Suprapubic skin (tissue), 4 donors: ENCODE measurements around the gene NRSN2.
A peak's percentile ranks its signal among the peaks of the same experiment; 100 is the strongest.

Source experiments
- EP300 ChIP-seq: sonication (generic); formaldehyde crosslinking; IDR thresholded peaks from one replicate; pipeline ENCODE4 v1.6.1; 2017; ENCODE audit warnings: antibody characterized with exemption
- POLR2A ChIP-seq, 2 donors: fragments of 450-650 bp; IDR thresholded peaks; one replicate each; pipeline ENCODE4 v1.6.1; 2017; ENCODE audit warnings: antibody characterized with exemption in 2 of 2, mild to moderate bottlenecking in 2 of 2, moderate library complexity in 2 of 2
- POLR2AphosphoS5 ChIP-seq, 3 donors: sonication (generic); formaldehyde crosslinking; IDR thresholded peaks; one replicate each; pipeline ENCODE4 v1.6.1; 2017; ENCODE audit warnings: antibody characterized with exemption in 3 of 3
- TF ChIP-seq, protein P1 (sequence below), 2 donors: fragments of 200-600 bp in 1 of 2; fragments of 450-650 bp in 1 of 2; sonication (generic) in 1 of 2; IDR thresholded peaks; one replicate each; pipeline ENCODE4 v1.5.1; 2016 to 2019; ENCODE audit warnings: antibody characterized with exemption in 2 of 2, mild to moderate bottlenecking in 1 of 2, moderate library complexity in 1 of 2

DNA sequence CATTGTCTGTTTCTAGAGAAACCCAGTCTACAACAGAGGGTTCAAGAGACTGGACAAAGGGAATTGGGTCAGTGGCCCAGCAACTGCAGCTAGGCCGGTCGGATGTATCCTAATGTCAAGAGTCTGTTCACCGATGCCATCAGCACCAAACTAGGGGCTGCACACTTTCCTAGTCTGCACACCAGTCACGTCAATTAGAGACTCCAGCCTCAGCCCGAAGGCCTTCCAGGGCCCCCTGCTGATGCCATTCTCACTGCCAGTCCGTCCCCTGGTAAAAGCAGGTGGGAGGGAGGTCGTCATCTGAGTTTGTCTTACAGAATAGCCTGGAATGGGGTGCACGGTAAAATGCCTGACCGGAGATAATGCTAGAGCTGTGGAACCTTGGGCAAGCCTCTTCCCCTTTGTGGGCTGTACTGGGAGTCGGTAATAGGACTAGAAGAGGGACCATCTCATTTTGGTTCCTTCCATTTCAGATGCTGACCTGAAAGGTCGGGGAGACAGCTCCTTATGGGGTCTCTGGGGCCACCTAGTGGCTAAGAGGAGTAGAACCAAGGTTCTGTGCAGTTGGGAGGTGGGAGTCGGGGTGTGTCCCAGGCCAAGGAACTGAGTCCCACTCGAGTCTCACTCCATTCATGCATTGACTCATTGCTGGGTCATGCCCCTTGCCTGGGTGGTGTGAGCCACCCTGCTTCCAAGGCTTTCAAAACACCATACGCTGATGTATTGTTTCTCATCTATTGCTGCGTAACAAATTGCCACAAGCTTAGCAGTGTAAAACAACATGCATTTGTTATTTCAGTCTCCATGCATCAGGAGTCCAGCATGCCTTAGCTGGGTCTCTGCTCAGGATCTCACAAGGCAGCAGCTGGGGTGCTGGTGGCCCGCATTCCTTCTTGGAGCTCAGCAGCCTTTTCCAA is 16.4 kb upstream of the NRSN2 start:
- TF ChIP-seq, protein P1, sequence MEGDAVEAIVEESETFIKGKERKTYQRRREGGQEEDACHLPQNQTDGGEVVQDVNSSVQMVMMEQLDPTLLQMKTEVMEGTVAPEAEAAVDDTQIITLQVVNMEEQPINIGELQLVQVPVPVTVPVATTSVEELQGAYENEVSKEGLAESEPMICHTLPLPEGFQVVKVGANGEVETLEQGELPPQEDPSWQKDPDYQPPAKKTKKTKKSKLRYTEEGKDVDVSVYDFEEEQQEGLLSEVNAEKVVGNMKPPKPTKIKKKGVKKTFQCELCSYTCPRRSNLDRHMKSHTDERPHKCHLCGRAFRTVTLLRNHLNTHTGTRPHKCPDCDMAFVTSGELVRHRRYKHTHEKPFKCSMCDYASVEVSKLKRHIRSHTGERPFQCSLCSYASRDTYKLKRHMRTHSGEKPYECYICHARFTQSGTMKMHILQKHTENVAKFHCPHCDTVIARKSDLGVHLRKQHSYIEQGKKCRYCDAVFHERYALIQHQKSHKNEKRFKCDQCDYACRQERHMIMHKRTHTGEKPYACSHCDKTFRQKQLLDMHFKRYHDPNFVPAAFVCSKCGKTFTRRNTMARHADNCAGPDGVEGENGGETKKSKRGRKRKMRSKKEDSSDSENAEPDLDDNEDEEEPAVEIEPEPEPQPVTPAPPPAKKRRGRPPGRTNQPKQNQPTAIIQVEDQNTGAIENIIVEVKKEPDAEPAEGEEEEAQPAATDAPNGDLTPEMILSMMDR (IDR thresholded peaks at IDR 0.05) = peak; percentile 63 to 76
- TF ChIP-seq POLR2A (IDR thresholded peaks at IDR 0.05) (no peak), EP300 (no peak), POLR2AphosphoS5 (IDR thresholded peaks at IDR 0.05) (no peak)
